Ectodermal cell (in vitro differentiated cells): ENCODE measurements around the gene SUSD6.

Source experiments
- H3K27ac ChIP-seq: 2 replicates; pipeline ENCODE4 v1.7.0; 2013; ENCODE audit warnings: mild to moderate bottlenecking, low read depth, low read length; ENCODE audit not compliant: insufficient read depth, poor library complexity, severe bottlenecking
- H3K27me3 ChIP-seq: 2 replicates; pipeline ENCODE4 v1.7.0; 2013; ENCODE audit warnings: mild to moderate bottlenecking, low read length; ENCODE audit not compliant: insufficient read depth, control insufficient read depth, poor library complexity, severe bottlenecking
- H3K36me3 ChIP-seq: one replicate; pipeline ENCODE4 v1.7.0; 2013; ENCODE audit warnings: low read length; ENCODE audit not compliant: control insufficient read depth, insufficient read depth
- H3K4me1 ChIP-seq: one replicate; pipeline ENCODE4 v1.7.0; 2013; ENCODE audit warnings: low read length; ENCODE audit not compliant: control insufficient read depth, insufficient read depth
- H3K4me3 ChIP-seq: 2 replicates; pipeline ENCODE4 v1.7.0; 2013; ENCODE audit warnings: low read depth, low read length, control low read depth; ENCODE audit not compliant: insufficient read depth
- H3K9me3 ChIP-seq: 2 replicates; pipeline ENCODE4 v1.7.0; 2013; ENCODE audit warnings: mild to moderate bottlenecking, low read length, moderate library complexity; ENCODE audit not compliant: control insufficient read depth
- WGBS, 2 experiments: methylation state at CpG; one replicate each; pipeline ENCODE4 v1.1.7; 2013; ENCODE audit warnings: missing lambda C conversion rate in 2 of 2; 5-methylcytosine and 5-hydroxymethylcytosine counted together

Gene SUSD6

DNA sequence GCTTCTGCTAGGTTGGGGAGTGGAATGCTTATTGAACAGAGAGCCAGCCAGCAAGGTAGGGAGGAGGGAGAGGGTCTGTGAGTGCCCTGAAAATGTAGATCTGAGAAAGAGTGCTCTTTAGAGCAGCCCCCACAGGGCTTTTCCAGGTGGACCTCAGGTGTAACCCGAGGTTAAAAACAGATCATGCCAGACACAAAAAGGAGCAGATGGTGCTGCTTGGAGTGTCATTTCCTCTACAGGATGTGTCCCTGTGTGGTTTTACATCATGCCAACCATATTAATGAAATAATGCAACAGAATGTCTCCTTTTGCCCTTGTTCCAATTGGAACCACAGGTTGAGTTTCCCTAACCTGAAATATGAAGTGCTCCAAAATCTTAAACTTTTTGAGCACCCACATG lies 6.4 kb downstream of the SUSD6 start:
- 90% methylated on average over 1 of the region's 1 CpG for WGBS, 2 experiments
- no peak overlapping the region for H3K4me3 ChIP-seq
- H3K27ac ChIP-seq: no peak overlapping the region
- peaks cover 7% of the 10 kb centered on the region for H3K4me1 ChIP-seq
- H3K36me3 ChIP-seq: no peaks in the 10 kb centered on the region
- H3K27me3 ChIP-seq: no peaks in the 10 kb centered on the region
- no peaks in the 10 kb centered on the region for H3K9me3 ChIP-seq

DNA sequence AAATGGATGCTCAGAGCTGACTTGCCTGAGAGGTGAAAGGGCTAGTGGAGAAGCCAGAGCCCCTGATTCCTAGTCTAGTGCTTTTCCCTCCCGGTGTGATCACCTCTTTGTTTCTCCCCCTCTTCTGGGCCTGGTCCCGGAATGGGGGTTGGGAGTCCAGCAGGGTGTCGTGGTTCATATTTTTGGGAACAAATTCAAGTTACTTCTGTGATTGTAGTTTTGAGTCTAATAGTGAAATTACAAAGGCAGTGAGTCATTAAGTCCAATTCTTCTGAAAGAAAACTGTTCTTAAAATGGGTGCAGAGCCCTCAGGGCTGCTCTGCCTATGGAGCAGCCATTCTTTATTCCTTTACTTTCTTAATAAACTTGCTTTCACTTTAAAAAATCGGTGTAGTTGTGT lies 7.6 kb downstream of the SUSD6 start:
- Histone ChIP-seq H3K9me3 (no peaks in the 10 kb centered on the region), H3K4me3 (no peak overlapping the region), H3K4me1 (no peaks in the 10 kb centered on the region), H3K27me3 (no peaks in the 10 kb centered on the region), H3K27ac (no peak overlapping the region), H3K36me3 (no peaks in the 10 kb centered on the region)
- 89 to 91% methylated on average over 4 of the region's 4 CpGs for WGBS, 2 experiments

DNA sequence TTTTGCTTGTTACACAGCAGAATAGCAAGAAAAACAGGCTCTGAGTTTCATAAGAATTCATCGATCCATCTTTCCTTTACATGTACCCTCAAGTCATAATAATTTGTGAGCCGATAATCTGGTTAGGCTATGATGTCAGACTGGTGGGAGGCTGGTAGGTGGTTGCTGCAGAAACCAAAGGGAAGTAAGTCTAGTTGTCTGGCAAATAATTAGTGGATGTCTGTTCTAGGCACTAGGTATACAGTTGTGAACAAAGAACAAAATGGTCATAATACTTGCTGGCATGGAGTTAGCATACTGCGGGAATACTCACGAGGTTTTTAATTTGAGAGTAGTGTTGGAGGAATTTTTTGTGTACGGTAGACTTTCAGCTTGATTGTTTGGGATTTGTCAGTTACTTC lies 8.8 kb downstream of the SUSD6 start:
- no peaks in the 10 kb centered on the region for H3K36me3 ChIP-seq
- H3K27me3 ChIP-seq: no peaks in the 10 kb centered on the region
- no peak overlapping the region for H3K27ac ChIP-seq
- WGBS, 2 experiments: 96 to 98% methylated on average over 5 of the region's 5 CpGs
- no peaks in the 10 kb centered on the region for H3K9me3 ChIP-seq
- no peaks in the 10 kb centered on the region for H3K4me1 ChIP-seq
- no peak overlapping the region for H3K4me3 ChIP-seq

DNA sequence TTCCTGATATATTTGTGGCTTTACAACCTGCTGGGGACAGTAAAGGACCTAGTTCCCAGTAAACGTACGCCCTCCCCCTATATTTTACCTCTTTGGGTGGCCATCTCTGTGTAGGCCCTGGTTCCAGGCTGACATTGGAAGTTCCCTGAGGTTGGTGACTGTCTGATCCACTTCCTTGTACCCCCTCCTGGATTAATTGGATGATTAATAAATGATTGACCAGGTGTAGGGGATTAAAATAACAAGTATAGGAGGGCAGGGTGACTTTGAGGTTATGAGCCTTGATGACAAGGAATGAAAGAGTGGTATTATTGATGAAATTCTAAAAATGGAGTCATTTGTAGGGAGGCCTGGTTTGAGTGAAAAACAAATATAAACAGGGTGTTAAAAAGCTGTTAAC lies 9.6 kb downstream of the SUSD6 start:
- H3K27ac ChIP-seq: no peak overlapping the region
- no peak overlapping the region for H3K4me3 ChIP-seq
- H3K36me3 ChIP-seq: no peaks in the 10 kb centered on the region
- H3K9me3 ChIP-seq: no peaks in the 10 kb centered on the region
- no peaks in the 10 kb centered on the region for H3K27me3 ChIP-seq
- 89 to 96% methylated on average over 2 of the region's 2 CpGs for WGBS, 2 experiments
- H3K4me1 ChIP-seq: no peaks in the 10 kb centered on the region

DNA sequence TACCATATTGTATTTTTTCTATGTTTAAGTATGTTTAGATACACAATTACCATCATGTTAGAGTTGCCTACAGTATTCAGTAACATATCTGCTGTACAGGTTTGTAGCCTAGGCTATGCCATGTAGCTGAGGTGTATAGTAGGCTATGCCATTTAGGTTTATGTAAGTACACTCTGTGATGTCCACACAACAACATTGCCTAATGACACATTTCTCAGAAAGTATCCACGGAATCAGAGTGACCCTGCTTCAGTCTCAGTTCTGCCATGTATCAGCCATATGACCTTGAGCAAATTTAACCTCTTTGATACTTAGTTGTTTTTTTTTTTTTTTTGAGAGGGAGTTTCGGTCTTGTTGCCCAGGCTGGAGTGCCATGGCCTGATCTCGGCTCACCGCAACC lies 12.7 kb downstream of the SUSD6 start:
- no peak overlapping the region for H3K4me3 ChIP-seq
- H3K4me1 ChIP-seq: no peaks in the 10 kb centered on the region
- no peaks in the 10 kb centered on the region for H3K27me3 ChIP-seq
- H3K9me3 ChIP-seq: no peaks in the 10 kb centered on the region
- no peaks in the 10 kb centered on the region for H3K36me3 ChIP-seq
- H3K27ac ChIP-seq: no peak overlapping the region
- WGBS, 2 experiments: 91 to 92% methylated on average over 4 of the region's 4 CpGs

DNA sequence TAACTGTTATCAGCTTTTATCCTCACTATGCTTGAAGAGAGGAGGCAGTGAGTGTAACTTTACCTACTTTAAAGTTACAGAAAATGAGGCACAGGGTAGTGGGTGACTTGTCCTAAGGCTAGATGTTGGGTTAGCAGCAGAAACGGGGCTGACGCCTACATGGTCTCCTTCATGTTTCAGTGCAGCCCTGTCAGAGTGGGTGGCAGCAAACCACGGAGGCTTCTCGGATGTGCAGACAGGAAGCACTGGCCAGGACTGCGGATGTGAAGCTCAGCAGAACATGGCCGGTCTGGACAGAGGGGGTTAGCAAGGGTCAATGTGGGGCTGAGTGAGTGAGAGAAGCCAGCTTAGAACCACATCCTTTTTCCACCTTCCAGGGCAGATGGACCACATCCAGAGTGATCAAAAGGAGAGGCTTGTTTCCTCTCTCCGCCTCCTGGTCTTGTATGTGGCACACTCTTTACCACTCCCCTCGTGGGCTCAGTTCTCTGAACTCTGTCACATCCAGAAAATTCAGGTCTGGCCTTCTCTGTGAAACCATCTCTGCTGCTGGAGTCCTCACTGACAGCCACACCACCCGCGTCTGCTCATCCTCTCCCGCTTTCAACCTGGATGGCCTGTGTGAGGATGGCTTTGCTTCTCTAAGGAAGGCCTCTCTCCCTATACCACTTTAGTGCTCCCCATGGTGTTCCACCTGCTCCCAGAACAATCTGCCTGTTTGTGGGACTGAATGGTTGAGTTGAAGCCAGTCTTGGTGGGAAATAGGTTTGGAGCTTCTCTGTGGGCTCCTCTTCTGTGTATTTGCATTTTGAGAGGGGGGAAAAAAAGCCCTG lies 14.1 kb downstream of the SUSD6 start:
- Histone ChIP-seq H3K27ac (no peak overlapping the region), H3K9me3 (no peaks in the 10 kb centered on the region), H3K4me3 (no peak overlapping the region), H3K4me1 (no peaks in the 10 kb centered on the region), H3K27me3 (no peaks in the 10 kb centered on the region), H3K36me3 (no peaks in the 10 kb centered on the region)
- 82 to 87% methylated on average over 11 of the region's 11 CpGs for WGBS, 2 experiments

DNA sequence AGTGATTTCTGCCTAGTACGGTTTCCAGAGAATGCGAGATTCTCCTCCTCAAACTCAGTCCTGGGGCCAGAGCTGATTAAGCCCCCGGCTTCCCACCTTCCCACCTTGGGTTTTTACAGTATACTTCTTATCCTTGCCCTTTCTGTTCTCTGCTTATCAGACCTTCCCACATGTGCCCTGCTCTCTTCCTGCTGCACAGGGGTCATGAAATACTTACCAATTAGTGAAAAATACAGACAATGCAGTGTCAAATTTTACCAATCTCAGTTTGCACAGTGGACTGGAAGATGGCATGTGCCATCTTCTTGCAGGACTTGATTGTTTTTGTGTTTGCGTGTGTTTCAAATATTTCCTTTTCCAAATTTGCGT lies 14.7 kb downstream of the SUSD6 start:
- Histone ChIP-seq H3K27ac (no peak overlapping the region), H3K4me3 (no peak overlapping the region), H3K9me3 (no peaks in the 10 kb centered on the region), H3K27me3 (no peaks in the 10 kb centered on the region), H3K4me1 (no peaks in the 10 kb centered on the region), H3K36me3 (no peaks in the 10 kb centered on the region)
- WGBS, 2 experiments: 94% methylated on average over 5 of the region's 5 CpGs

DNA sequence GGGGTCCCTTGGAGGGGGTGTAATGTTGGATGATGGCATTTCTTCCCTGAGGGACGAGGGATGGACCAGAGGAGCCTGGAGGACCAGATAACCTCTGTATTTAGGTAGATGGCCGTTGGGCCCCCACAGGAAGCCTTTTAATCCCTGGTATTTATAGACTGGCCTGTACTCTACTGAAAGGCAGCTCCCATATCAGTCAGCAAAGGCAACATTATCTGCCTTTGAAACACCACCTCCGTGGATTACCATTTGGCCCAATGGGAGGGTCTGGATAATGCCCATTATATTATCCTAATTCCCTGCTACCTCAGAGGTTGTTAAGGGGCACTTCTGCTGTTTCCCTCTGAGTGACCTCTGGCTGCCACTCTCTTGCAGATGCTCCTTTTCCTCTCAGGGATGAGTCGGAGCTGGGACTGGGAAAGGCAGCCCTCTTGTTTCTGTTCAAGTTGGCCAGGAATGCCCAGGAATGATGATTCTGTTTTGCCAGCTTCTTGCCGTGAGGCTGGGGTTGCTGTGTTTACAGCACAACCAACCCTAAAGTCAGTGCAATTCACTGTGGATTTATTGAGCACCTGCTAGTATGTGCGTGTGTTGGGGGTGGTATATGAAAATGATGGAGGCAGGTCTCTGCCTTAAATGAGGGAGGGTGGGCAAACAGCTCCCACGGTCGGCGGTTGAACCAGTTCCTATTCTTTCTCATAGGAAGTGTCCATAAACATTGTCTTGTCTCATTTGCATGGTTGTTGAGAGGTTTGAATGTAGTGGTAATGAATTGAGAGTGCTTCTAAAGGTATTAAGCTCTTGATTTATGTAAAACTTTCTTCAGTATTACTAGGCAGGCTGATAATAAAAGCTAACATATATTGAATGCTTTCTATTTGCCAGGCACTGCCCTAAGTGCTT lies 18.1 kb downstream of the SUSD6 start:
- Histone ChIP-seq H3K4me3 (no peak overlapping the region), H3K9me3 (no peaks in the 10 kb centered on the region), H3K27ac (no peak overlapping the region), H3K4me1 (peaks cover 25% of the 10 kb centered on the region), H3K27me3 (no peaks in the 10 kb centered on the region), H3K36me3 (no peaks in the 10 kb centered on the region)
- 79 to 81% methylated on average over 9 of the region's 9 CpGs for WGBS, 2 experiments

DNA sequence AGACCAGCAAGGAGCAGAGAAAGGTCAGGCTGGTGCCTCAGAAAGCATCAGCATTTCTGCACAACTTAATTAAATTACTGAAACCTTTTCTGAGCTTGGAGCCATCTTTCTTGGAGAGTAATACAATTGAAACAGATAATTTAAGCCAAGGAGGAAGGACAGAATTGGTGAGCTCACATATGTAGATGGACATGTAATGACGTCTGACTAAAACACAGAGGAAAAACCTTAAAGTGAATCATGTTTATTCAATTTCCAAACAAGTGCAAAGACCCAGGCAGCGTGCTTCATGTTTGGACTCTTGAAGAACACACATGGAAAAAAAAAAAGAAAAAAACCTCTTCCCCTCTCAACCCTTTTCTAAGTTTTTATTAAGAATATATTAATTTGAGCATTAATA lies 19.0 kb downstream of the SUSD6 start:
- H3K27ac ChIP-seq: no peak overlapping the region
- no peaks in the 10 kb centered on the region for H3K9me3 ChIP-seq
- 92 to 96% methylated on average over 2 of the region's 2 CpGs for WGBS, 2 experiments

DNA sequence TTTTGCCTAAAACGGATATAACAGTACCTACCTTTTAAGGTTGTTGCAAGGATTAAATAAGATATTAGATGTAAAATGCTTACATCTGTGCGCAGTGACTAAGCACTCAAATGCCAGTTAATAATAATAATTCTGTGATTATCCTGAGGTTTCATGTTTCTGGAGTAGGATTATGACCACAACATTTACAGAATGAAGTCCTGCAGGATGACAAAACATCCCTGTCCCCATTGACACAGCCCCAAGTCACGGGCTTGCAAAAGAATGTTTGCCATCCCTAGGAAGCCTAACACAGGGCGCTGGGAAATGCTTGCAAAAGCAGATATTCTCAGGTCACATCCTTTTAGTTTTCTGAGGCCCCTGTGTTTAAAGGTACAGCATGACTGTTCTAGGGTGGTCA lies 20.1 kb downstream of the SUSD6 start:
- Histone ChIP-seq H3K4me1 (peaks cover 44% of the 10 kb centered on the region), H3K27me3 (no peaks in the 10 kb centered on the region), H3K36me3 (no peaks in the 10 kb centered on the region), H3K4me3 (no peak overlapping the region), H3K9me3 (no peaks in the 10 kb centered on the region), H3K27ac (no peak overlapping the region)
- WGBS, 2 experiments: 60 to 70% methylated on average over 4 of the region's 4 CpGs

More for the DNA sequence above, 19.0 kb downstream of the SUSD6 start:
- H3K36me3 ChIP-seq: no peaks in the 10 kb centered on the region
- peaks cover 32% of the 10 kb centered on the region for H3K4me1 ChIP-seq
- no peak overlapping the region for H3K4me3 ChIP-seq
- no peaks in the 10 kb centered on the region for H3K27me3 ChIP-seq
